GM19438 (cell line): ENCODE measurements around the gene CYBB.

Experiments used
- ATAC-seq: cut with Tn5 transposase; IDR thresholded peaks from one replicate; pipeline ENCODE4 v1.9.1; 2021; ENCODE audit warnings: low read depth; ENCODE audit not compliant: unreplicated experiment

Gene CYBB

GRCh38 chrX:37783305-37783704 lies 3.4 kb downstream of the CYBB start:
- no peak for ATAC-seq

GRCh38 chrX:37785569-37785968 lies 5.7 kb downstream of the CYBB start:
- ATAC-seq: no peak

GRCh38 chrX:37786624-37787422 lies 7.0 kb downstream of the CYBB start:
- ATAC-seq: peak; percentile 71

- ATAC-seq: peak; percentile 71
Observed at GRCh38 chrX:37787423-37787869, 7.6 kb downstream of the CYBB start.

GRCh38 chrX:37796310-37796709 lies 16.5 kb downstream of the CYBB start:
- ATAC-seq: no peak

GRCh38 chrX:37796805-37797204 lies 16.9 kb downstream of the CYBB start:
- peak; percentile 84 for ATAC-seq

- no peak for ATAC-seq
Observed at GRCh38 chrX:37799936-37800335, 20.1 kb downstream of the CYBB start.

GRCh38 chrX:37800717-37801116 lies 20.9 kb downstream of the CYBB start:
- no peak for ATAC-seq

GRCh38 chrX:37802028-37802427 lies 22.2 kb downstream of the CYBB start:
- ATAC-seq: no peak

- ATAC-seq: no peak
Observed at GRCh38 chrX:37803057-37803456, 23.2 kb downstream of the CYBB start.

- ATAC-seq: no peak
Observed at GRCh38 chrX:37809970-37810369, 30.1 kb downstream of the CYBB start.

- ATAC-seq: no peak
Observed at GRCh38 chrX:37812110-37812509, 32.3 kb downstream of the CYBB start.

GRCh38 chrX:37813570-37813969 lies 33.7 kb downstream of the CYBB start:
- ATAC-seq: no peak

- no peak for ATAC-seq
Observed at GRCh38 chrX:37815366-37815765, 35.5 kb downstream of the CYBB start.

- ATAC-seq: no peak
Observed at GRCh38 chrX:37816766-37817165, 36.9 kb downstream of the CYBB start.

GRCh38 chrX:37817176-37817575 lies 37.3 kb downstream of the CYBB start:
- ATAC-seq: no peak

- peak; percentile 45 for ATAC-seq
Observed at GRCh38 chrX:37817579-37817978, 37.7 kb downstream of the CYBB start.

GRCh38 chrX:37818031-37818430 lies 38.2 kb downstream of the CYBB start:
- peak; percentile 62 for ATAC-seq

- no peak for ATAC-seq
Observed at GRCh38 chrX:37820646-37821045, 40.8 kb downstream of the CYBB start.

GRCh38 chrX:37824491-37825214 lies 44.8 kb downstream of the CYBB start:
- no peak for ATAC-seq

GRCh38 chrX:37825215-37825842 lies 45.5 kb downstream of the CYBB start:
- peak; percentile 67 for ATAC-seq
